HG03159 (cell line): Measurements from ENCODE around the gene DDHD1.
"Not testable (repeated sequence)": the region's sequence is repeated elsewhere in the genome, so short reads cannot be mapped to it uniquely, and the experiment has no call there.

Source experiments
- ATAC-seq: cut with Tn5 transposase; IDR thresholded peaks from one replicate; pipeline ENCODE4 v1.9.1; 2021; ENCODE audit warnings: mild to moderate bottlenecking, moderate library complexity; ENCODE audit not compliant: unreplicated experiment

DDHD1 gene

DNA sequence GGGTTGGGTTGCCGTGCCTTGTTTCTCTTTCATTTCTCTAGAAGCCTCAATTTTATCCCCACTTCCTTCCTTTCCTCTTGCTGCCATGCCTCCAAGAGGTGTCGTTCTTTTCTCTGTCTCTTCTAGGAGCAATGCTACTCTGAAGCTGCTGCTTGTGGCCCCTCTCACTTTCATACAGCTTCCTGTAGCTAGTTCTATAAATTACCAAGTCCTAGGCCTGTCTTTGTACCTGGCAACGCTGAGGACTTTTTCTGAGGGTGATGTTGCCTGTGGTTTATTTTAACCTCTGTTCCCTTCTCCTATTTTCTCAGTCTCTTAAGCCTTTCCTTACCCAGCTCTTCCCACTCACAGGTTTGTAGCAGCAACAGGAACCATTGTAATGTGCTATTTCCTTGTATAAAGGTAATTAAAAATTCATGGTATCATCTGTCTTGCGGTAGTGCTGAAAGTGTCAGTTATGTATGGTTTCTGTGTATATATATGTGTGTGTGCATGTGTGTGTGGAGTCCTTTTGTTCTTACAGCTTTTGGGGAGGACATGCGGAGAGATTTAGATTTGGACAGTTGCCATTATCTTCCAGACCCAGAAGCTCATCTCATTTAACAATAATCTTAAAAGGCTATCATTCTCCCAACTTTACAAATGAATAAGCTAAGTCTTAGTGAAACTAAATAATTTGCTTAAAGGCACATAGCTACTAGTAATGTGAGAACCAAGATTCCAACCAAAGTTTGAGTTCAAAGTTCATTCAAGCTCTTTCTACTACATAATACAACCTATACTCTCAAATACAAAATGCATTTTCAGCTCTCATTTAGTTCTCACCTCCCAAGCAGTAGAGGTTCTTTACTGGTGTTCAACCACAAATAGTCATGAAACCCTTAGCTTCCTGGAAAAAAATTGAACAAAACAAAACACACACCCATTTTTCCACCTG is 43.8 kb downstream of the DDHD1 start:
- ATAC-seq, result peak; percentile 92

DNA sequence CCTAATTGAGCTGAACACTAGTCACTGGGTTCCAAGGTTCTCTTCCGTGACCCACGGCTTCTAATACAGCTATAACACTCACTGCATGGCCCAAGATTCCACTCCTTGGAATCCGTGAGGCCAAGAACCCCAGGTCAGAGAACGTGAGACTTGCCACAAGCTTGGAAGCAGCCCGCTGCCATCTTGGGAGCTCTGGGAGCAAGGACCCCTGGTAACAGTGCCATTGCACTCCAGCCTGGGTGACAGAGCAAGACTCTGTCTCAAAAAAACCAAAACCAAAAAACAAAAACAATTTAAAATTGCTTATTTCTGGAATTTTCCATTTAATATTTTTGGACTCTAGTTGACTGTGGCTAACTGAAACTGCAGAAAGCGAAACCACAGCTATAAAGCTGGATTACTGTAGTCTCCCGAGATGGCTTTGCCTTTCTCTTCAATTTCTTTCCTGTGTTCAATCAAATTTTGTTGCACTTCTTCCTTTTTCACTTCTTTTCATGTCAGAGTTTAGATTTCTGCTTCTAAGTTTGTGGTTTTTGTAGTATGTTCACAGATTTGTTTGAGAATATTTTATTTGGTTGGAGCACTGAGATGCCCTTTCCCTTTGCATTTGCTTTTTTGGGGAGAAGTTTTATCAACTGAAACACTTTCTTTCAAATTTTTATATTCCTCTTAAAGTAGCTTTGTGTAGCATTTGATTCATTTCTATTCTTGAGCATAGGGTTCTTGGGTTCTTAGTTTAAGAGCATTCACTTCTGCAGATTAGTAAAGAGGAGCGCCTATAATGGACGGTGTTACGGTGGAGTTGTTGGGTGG is 44.6 kb downstream of the DDHD1 start:
- no peak for ATAC-seq

DNA sequence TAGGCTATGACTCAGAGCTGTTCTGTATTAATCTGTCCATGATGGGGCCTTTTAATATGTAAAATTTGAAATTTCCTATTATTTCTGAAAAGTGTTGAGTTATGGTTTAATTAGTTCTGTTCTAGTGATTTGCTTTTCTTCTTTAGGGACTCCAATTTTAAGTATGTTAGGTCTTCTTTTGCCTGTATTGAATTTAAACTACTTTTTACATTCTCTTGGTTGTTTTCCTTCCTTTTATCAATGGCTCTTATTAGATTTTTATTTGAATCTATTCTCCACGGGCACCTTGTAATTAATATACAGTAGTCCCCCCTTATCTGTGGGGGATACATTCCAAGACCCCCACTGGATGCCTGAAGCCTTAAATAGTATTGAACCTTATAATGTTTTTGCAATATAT is 46.4 kb downstream of the DDHD1 start:
- ATAC-seq, result no peak

DNA sequence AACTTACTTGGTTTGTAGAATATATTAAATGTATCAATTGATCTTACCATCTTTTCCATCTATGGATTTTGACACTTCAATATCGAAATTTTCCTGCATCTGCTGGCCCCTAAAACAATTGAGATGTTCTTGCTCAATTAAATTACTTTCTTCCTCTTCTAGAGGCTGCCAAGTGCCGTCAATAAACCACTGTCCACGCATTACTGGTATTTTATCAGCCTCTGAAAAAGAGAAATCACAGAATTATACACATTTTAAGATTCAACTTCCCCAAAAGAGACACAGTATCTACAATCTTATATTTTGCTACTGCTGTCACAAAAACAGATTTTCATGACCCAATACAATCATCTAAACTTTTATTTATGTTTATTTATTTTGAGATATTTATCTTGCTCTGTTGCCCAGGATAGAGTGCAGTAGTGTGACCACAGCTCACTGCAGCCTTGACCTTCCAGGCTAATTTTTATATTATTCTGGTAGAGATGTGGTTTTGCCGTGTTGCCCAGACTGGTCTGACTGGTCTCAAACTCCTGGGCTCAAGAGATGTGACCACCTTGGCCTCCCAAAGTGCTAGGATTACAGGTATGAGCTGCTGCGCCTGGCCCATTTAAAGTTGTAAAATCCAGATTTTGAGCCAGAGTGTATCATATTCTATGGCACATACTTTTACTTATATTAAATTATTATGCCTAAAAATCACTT is 49.3 kb downstream of the DDHD1 start:
- ATAC-seq, result no peak

DNA sequence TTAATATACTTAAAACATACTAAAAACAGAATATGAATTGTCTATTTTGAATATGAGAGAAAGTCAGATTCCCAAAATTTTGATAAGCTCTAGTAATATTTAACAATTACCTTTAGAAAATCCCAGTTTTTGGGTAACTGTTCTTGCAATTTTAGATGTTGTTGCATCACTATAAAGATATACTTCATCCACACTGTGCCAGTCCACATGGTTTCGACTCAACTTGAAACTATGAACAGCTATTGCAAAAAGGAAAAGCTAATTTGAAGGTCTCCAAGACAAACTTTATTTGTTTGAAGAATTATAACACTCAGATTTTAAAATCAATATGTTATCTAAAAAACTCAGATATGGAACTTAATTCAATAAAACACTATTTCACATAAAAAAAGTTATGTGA is 59.9 kb downstream of the DDHD1 start:
- ATAC-seq, result no peak

DNA sequence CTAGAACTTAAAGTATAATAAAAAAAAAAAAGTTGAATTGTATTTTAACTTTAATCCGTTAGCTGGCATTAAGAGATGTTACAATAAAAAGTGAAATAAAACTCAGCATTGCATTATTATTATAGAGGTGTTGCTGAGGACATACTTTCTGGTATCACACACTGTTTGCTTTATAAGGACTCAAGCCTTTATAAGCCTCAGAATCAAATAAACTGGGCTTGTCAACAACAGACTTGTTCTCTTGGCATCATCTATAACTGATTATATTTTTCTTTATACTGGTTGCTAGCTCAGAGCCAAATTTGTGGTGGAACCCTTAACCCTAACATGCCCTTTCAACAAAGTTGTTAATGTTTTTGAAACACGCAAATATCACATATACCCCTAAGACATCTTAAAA is 62.3 kb downstream of the DDHD1 start:
- ATAC-seq, result no peak

DNA sequence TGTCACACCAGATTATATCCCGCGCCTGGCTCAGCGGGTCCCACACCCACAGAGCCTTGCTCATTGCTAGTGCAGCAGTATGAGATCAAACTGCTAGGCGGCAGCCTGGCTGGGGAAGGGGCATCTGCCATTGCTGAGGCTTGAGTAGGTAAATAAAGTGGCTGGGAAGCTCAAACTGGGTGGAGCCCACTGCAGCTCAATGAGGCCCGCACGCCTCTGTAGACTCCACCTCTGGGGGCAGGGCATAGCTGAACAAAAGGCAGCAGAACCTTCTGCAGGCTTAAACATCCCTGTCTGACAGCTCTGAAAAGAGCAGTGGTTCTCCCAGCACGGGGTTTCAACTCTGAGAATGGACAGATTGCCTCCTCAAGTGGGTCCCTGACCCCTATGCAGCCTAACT is 68.2 kb downstream of the DDHD1 start:
- ATAC-seq, result not testable (repeated sequence)

DNA sequence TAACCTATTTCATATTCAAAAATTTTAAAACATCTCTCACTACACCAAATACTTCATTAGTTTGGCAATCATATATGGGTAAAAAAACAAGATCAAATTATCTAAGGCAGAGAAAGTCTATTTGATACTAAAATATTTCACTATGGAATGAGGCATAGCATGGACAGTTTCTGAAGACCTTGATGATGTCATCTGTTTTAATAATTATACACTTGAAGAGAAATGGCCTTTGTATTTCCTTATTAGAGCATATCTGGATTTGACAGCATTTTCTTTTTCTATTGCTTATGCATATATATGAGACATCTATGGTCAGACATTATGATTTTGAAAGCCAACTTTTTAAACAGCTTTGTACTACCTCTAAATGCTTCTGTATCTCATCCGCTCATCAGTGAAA is 88.6 kb downstream of the DDHD1 start:
- no peak for ATAC-seq

DNA sequence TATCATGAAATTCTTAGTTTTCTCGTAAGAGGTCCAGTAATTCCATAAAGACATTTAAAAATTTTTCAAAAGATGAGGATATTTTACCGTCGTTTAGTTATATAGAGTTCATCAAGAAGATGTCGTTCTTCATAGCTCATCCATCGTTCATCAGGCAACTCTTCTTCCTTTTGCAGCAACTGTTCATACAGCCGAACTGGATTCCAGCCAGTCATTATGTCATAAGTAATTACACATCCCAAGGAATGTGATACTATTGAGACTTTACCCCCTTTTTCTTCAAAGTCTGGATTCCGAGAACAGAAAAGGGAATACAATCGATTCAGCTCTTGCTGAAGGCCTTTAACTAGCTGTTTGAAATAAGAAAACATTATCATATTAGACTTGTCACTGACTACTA is 90.3 kb downstream of the DDHD1 start:
- ATAC-seq, result no peak

DNA sequence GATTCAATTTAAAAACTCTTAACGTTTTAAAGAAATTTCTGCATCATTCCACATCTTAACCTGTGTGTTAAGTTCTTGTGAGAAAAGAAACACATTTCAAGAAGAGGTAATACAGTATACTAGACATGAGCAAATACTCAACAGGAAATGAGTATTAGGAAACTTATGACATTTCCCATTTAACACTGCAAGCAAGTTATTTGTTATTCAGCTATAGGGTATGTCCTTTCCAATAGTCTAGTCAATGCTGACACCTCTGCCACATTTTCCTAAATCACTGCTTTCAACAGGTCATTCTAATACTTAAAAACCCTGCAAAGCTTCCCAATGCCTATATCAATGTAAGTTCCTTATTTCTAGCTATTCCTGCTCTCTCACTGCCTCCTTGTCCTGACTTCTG is 93.1 kb downstream of the DDHD1 start:
- ATAC-seq, result no peak

DNA sequence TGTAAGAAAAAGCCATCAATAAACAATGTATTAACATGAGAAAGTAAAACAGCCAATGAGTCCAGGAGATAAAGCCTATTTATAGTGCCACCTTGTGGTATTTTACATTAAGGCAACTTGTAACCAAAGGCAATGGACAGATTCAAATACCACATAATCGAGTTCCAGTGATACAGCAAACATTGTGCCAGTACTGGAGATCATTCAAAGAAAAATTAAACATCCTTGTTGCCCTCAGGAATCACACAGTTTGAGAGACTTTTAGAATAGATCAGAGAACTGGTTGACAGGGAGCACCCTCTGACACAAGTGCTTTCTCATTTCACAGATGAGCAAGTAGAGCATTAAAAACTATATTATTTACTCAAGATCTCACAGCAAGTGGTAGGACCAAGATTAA is 98.1 kb downstream of the DDHD1 start:
- peak; percentile 53 for ATAC-seq

DNA sequence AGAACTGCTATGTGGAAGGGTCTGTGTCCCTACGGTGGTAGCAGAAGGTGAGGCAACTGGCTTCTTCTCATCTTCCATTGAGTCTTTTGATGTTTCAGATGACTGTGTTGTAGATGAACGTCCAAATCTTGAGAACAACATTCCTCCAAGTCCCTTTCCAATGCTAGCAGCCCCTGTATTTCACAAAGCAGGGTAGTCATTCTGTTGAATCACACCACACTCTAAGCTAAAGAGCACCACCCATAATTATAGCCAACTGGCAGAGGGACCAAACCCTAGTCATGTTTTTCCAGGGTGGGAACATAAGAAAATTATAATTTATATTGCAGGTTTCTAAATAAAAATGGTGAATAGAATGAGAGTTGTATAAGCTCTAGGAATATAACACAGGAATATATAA is 98.7 kb downstream of the DDHD1 start:
- ATAC-seq, result no peak

DNA sequence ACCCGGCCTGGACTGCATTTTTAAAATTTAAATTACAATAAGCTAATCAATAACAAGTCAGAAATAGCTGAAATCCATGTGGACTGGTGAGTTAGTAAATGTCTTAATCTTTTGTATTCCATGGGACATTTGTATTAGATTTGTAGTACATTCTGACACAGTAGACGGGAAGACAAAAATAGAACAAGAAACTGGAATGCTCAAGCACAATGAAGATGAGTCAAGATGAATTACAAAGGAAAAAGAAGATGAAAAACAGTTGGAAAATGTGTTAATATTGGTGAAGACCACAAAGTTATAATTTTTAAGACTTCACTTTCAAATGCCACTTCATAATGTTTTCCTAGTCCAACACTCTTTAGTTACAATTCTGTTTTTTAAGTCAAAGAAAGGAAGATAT is 104.5 kb downstream of the DDHD1 start:
- no peak for ATAC-seq

DNA sequence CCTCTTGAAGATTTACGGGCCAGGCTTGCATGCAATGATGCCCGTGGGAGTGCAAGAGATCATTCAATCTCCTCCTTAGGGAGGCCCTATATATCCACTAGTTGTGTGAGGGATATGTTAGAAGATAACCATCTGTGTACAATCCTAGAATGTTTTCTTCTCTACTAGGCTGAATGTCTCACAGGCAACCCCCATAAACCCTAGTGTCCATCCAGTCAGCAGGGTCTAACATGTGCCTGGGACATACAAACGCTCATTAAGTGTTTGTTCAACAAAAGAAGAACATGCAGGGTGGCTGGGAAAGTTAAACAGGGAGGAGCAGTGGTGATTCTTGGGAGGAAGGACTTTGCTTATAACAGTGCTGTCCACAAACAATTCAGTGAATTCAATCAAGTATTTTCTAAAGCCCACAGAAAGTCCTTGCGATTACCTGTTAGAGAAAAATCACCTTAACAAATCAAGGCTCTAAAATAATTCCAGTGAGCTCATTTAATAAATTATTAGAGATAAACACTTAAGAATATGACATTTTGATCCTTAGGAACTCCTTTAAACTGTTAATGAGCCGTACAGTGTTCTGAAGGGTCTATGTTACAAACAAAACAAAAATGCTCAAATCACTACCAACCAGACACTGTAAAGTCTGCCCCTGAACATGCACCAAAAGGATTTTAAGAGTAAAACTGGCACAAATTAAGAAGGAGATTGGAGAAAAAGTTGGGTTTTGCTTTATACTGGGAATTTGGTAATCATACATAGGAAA is 105.6 kb downstream of the DDHD1 start:
- no peak for ATAC-seq

DNA sequence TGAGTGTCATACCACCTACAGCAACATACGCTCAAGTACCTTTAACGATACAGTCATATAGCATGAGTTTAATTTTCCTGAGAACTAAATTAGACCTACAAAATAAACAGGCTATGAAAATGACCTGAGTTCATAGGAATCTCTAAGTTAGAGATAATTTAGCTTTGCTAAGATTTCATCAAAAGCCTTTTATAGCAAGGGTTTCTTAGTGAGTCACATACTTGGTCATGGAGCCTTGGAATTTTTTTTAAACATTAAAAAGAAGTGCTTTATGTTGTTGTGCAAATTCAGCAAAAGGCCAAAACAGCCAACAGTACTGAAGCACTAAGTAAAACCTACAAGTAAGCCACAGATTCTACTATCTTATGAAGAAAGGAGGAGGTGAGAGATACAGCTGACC is 108.6 kb downstream of the DDHD1 start:
- ATAC-seq, result no peak

DNA sequence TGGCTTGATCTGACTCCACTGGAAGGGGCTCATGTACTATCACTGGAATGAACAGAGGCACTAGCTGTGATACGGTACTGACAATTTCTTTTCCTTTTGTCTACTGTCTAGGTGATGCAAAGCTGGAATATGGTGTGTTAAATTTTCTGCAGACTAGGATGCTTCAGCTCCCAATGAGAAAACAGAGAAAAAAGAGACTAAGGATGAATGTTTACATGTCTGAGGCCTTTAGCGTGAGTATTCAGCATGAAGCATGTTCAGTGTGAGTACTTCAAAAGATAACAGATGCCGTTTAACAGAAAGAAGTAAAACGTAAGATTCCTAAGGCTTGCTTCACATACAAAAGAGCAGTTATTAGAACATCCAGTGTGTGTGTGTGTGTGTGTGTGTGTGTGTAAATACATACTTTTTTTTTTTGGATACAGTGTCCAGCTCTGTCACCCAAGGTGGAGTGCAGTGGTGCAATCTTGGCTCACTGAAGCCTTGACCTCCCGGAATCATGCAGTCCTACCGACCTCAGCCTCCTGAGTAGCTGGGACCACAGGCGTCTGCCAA is 110.0 kb downstream of the DDHD1 start:
- ATAC-seq, result no peak

DNA sequence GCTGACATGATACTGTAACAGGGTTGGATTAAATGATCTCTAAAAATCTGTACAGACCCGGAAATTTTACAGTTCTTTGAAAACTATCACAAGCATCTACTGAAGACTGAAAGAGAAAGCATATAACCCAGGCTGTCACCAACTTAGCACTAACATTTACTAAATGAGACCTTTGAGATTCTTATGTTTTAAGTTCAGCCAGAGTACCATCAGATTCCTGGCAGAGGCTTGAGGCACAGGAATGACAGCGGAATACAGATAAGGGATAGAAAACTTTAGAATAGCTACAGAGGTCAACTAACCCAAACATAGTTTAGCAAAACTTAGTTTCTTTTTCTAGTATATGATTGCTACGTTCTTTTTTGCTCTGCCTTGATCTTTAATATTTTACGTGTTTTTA is 110.6 kb downstream of the DDHD1 start:
- no peak for ATAC-seq

DNA sequence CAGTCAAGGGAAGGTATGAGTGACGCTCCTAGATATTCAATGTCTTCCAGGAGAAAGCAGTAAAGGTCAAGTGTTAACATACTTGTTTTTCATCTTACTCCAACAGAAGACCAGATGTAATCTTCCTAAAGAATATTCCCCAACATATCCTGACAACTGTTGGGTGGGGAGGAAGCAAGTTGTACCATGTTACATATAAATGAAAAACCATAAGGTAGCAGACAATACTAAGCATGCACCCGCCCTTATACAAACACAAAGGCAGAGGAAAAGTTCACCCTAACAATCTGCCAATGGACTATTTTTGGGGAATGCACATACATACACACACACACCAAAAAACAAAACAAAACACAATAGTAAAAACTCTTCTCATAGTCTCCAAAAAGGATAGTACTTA is 112.1 kb downstream of the DDHD1 start:
- no peak for ATAC-seq

DNA sequence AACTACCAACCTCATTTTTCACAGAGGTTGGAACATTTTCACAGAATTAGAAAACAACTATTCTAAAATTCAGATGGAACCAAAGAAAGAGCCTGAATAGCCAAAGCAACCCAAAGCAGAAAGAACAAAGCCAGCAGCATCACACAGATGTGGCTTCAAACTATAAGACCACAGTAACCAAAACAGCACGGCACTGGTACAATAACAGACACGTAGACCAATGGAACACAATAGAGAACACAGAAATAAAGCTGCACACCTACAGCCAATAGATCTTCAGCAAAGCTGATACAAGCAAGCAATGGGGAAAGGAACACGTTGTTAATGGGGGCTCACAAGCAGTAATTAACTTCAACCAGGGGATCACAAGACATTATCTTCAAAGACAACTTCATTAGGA is 114.5 kb downstream of the DDHD1 start:
- ATAC-seq, result no peak

DNA sequence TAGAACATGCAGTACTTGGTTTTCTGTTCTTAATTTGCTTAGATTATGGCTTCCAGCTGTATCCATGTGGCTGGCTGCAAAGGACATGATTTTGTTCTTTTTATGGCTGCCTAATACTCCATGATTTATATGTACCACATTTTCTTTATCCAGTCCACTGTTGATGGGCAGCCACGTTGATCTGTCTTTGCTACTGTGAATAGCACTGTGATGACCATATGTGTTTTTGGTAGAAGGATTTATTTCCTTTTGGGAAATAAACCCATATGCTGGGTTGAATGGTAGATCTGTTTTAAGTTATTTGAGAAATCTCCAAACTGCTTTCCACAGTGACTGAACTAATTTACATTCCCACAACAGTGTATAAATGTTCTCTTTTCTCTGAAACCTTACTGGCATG is 116.1 kb downstream of the DDHD1 start:
- no peak for ATAC-seq
